B cell (primary cell): Measurements from ENCODE around the gene MTX1. TPM values are rescaled to one million over a fixed set of nuclear protein-coding genes. Genes with fewer than 3 reads are reported as not detected.
A peak's percentile ranks its signal among the peaks of the same experiment; 100 is the strongest.

Experiments
- ATAC-seq: fragments of 200-7000 bp; cut with Tn5 transposase; one replicate; pipeline ENCODE4 v1.10.0; 2021; ENCODE audit warnings: low read depth, mild to moderate bottlenecking, moderate number of reproducible peaks, moderate library complexity
- CTCF ChIA-PET: fragments of 350-600 bp; sonication (Branson Sonifier 250); formaldehyde crosslinking; loops from one replicate; lab custom pipeline; 2021; ENCODE audit warnings: antibody characterized with exemption, inconsistent platforms; lab: Charles Lee
- POLR2A ChIA-PET: fragments of 350-600 bp; sonication (Branson Sonifier 250); formaldehyde crosslinking; loops from one replicate; lab custom pipeline; 2021; ENCODE audit warnings: antibody characterized with exemption; lab: Charles Lee
- DNase-seq: peaks from one replicate; pipeline ENCODE4 v3.0.0; 2013
- H2AFZ ChIP-seq: 2 replicates; pipeline ENCODE4 v1.6.1; 2012; ENCODE audit warnings: mild to moderate bottlenecking, low read depth, low read length; ENCODE audit not compliant: insufficient read depth, poor library complexity, severe bottlenecking
- H3K27ac ChIP-seq, 2 donors: 1 replicate in 1 of 2; 2 replicates in 1 of 2; pipeline ENCODE4 v1.5.1; 2012 to 2013; ENCODE audit warnings: low read length in 2 of 2, mild to moderate bottlenecking in 2 of 2, moderate library complexity in 1 of 2
- H3K27me3 ChIP-seq, 4 experiments: fragments of 200-600 bp in 1 of 4; sonication (generic) in 1 of 4; replicated peaks in 1 of 4; 1 replicate in 2 of 4; 2 replicates in 2 of 4; pipeline versions ENCODE4 v1.6.1 to v1.7.0; 2013 to 2016; ENCODE audit warnings: low read length in 3 of 4, mild to moderate bottlenecking in 2 of 4, mixed read lengths in 1 of 4, moderate library complexity in 1 of 4; ENCODE audit not compliant: insufficient read depth in 4 of 4, control insufficient read depth in 3 of 4; ENCODE audit errors: control extremely low read depth in 1 of 4
- H3K36me3 ChIP-seq, 2 experiments: replicated peaks in 1 of 2; 1 replicate in 1 of 2; 2 replicates in 1 of 2; pipeline versions ENCODE4 v1.6.1 to v1.7.1; 2013; ENCODE audit warnings: low read length in 1 of 2; ENCODE audit not compliant: insufficient read depth in 2 of 2, control insufficient read depth in 1 of 2; ENCODE audit errors: control extremely low read depth in 1 of 2, extremely low read depth in 1 of 2
- H3K4me1 ChIP-seq, 2 donors: fragments of 200-600 bp in 1 of 2; sonication (generic) in 1 of 2; 1 replicate in 1 of 2; 2 replicates in 1 of 2; pipeline versions ENCODE4 v1.5.1 to v1.6.1; 2013 to 2017; ENCODE audit warnings: low read length in 2 of 2; ENCODE audit not compliant: control insufficient read depth in 2 of 2, insufficient read depth in 2 of 2
- H3K4me2 ChIP-seq: replicated peaks from 2 replicates; pipeline ENCODE3; 2012; ENCODE audit warnings: mild to moderate bottlenecking, low read depth, low read length; ENCODE audit not compliant: poor library complexity, severe bottlenecking
- H3K4me3 ChIP-seq, 5 experiments: fragments of 200-600 bp in 1 of 5; sonication (generic) in 1 of 5; 1 replicate in 3 of 5; 2 replicates in 2 of 5; pipeline versions ENCODE4 v1.5.1 to v1.7.0; 2011 to 2016; ENCODE audit warnings: low read length in 4 of 5, mild to moderate bottlenecking in 4 of 5, low read depth in 2 of 5, control low read depth in 1 of 5, moderate library complexity in 1 of 5; ENCODE audit not compliant: insufficient read depth in 1 of 5; ENCODE audit errors: control extremely low read depth in 1 of 5, extremely low read depth in 1 of 5
- H3K79me2 ChIP-seq: fragments of 200-600 bp; sonication (generic); one replicate; pipeline ENCODE4 v1.6.0; 2016; ENCODE audit warnings: low read length; ENCODE audit not compliant: control insufficient read depth, insufficient read depth
- H3K9ac ChIP-seq: fragments of 200-600 bp; sonication (generic); 2 replicates; pipeline ENCODE4 v1.6.1; 2017; ENCODE audit warnings: mild to moderate bottlenecking, low read length, moderate library complexity
- H3K9me3 ChIP-seq, 3 donors: one replicate each; pipeline versions ENCODE4 v1.6.1 to v1.7.1; 2013; ENCODE audit warnings: low read length in 2 of 3; ENCODE audit not compliant: control insufficient read depth in 2 of 3, insufficient read depth in 1 of 3; ENCODE audit errors: control extremely low read depth in 1 of 3
- H4K20me1 ChIP-seq: 2 replicates; pipeline ENCODE4 v1.6.0; 2012; ENCODE audit warnings: mild to moderate bottlenecking, low read length; ENCODE audit not compliant: insufficient read depth, control insufficient read depth, poor library complexity, severe bottlenecking
- H3K27ac Mint-ChIP-seq: one replicate; pipeline ENCODE4 v1.8.0; 2021; ENCODE audit warnings: mixed read lengths
- H3K27me3 Mint-ChIP-seq: one replicate; pipeline ENCODE4 v1.8.0; 2021; ENCODE audit warnings: mixed read lengths
- H3K4me1 Mint-ChIP-seq: one replicate; pipeline ENCODE4 v1.8.0; 2021; ENCODE audit warnings: mixed read lengths
- H3K4me3 Mint-ChIP-seq: one replicate; pipeline ENCODE4 v1.8.0; 2021; ENCODE audit warnings: mixed read lengths
- H3K9me3 Mint-ChIP-seq: one replicate; pipeline ENCODE4 v1.8.0; 2022; ENCODE audit warnings: mixed read lengths; ENCODE audit not compliant: insufficient read depth
- CTCF ChIP-seq: fragments of 200-600 bp; IDR thresholded peaks from one replicate; pipeline ENCODE4 v1.8.0; 2022; ENCODE audit warnings: antibody characterized with exemption, mild to moderate bottlenecking
- EZH2 ChIP-seq: IDR thresholded peaks from 2 replicates; pipeline ENCODE4 v1.6.1; 2012; ENCODE audit warnings: borderline replicate concordance, low read depth, mild to moderate bottlenecking, moderate library complexity, low read length; ENCODE audit not compliant: insufficient read depth, poor library complexity, severe bottlenecking
- WGBS: methylation state at CpG from one replicate; pipeline ENCODE4 v1.1.5; 2013; ENCODE audit warnings: missing lambda C conversion rate; ENCODE audit not compliant: insufficient coverage; 5-methylcytosine and 5-hydroxymethylcytosine counted together
- intact Hi-C: fragments of 100-400 bp; cut with micrococcal nuclease; formaldehyde crosslinking; loops from one replicate; pipeline ENCODE4 v1.10.0; 2022
- polyA plus RNA-seq: library from polyadenylated mRNA; depleted of rRNA; stranded (reverse); fragments of >200 nt; gene quantifications from 2 replicates; pipeline ENCODE4 v1.2.3, GENCODE V29; 2012
- total RNA-seq, 2 donors: library from RNA; stranded (reverse); fragments of 120-200 nt in 1 of 2; gene quantifications; 1 replicate in 1 of 2; 2 replicates in 1 of 2; pipeline versions ENCODE4 v1.2.3 to v1.2.4, GENCODE V29; 2013 to 2022

Gene MTX1
- total and polyA plus RNA-seq, 2 donors (not counting 1 experiment from before 2014, with no cell fraction given): 19.0 to 40.4 TPM

GRCh38 chr1:155174324-155175280 is 33.9 kb upstream of the MTX1 start:
- peak overlapping the region; percentile 97 for H2AFZ ChIP-seq
- POLR2A ChIA-PET: interaction anchor here (0.7 to 2.4 kb wide), 4 partner anchors 10 to 53 kb away, joined by 4 to 15 read pairs (median 8); no protein-coding TSS in a partner anchor
- H3K4me2 ChIP-seq: peak overlapping the region; percentile 78
- H4K20me1 ChIP-seq: no peaks in the 10 kb centered on the region
- H3K79me2 ChIP-seq: peaks cover 33% of the 10 kb centered on the region
- intact Hi-C loops: loop anchor here (5.0 kb wide), 2 partner anchors 68 to 202 kb away; partner anchors contain the start of genes CKS1B and SHC1
- no peak for TF ChIP-seq CTCF
- no peak for TF ChIP-seq EZH2
- WGBS: 14% methylated on average over 23 of the region's 35 CpGs
- peaks cover 24 to 33% of the 10 kb centered on the region in 2 donors for H3K4me1 ChIP-seq
- Mint-ChIP-seq H3K4me1 (peaks cover 35% of the 10 kb centered on the region), H3K9me3 (no peaks in the 10 kb centered on the region), H3K4me3 (peak overlapping the region; percentile 97), H3K27me3 (no peaks in the 10 kb centered on the region), H3K27ac (peak overlapping the region; percentile 76)
- no peak for ATAC-seq
- no peaks in the 10 kb centered on the region for H3K9me3 ChIP-seq
- H3K4me3 ChIP-seq: peak overlapping the region; percentile 2 to 95 (median 73)
- CTCF ChIA-PET: interaction anchor here (0.7 to 12.7 kb wide), 19 partner anchors 10 to 356 kb away, joined by 3 to 196 read pairs (median 4); partner anchors contain the start of genes EFNA3, MTX1 and THBS3
- DNase-seq: peak; percentile 67
- no peaks in the 10 kb centered on the region for H3K27me3 ChIP-seq
- H3K36me3 ChIP-seq: peaks cover 0 to 11% of the 10 kb centered on the region in 2 experiments
- H3K9ac ChIP-seq: peak overlapping the region; percentile 91
- H3K27ac ChIP-seq: no peak overlapping the region
